Neural crest cell (in vitro differentiated cells): Measurements from ENCODE around the gene SCLT1. TPM values are rescaled to one million over a fixed set of nuclear protein-coding genes. Genes with fewer than 3 reads are reported as not detected.
"Not testable (repeated sequence)": the region's sequence is repeated elsewhere in the genome, so short reads cannot be mapped to it uniquely, and the experiment has no call there.

ENCODE experiments used
- DNase-seq: peaks from one replicate; pipeline ENCODE4 v3.0.0; 2021; ENCODE audit warnings: low read depth, mixed read lengths, low spot score
- H3K27ac Mint-ChIP-seq: one replicate; pipeline ENCODE4 v1.8.0; 2021; ENCODE audit warnings: mild to moderate bottlenecking, mixed read lengths; ENCODE audit not compliant: unreplicated experiment
- H3K27me3 Mint-ChIP-seq: 2 replicates; pipeline ENCODE4 v1.8.0; 2021; ENCODE audit warnings: low read depth, mild to moderate bottlenecking, mixed read lengths
- H3K36me3 Mint-ChIP-seq: 2 replicates; pipeline ENCODE4 v1.8.0; 2021; ENCODE audit warnings: low read depth, mild to moderate bottlenecking, mixed read lengths
- H3K4me1 Mint-ChIP-seq: 2 replicates; pipeline ENCODE4 v1.8.0; 2021; ENCODE audit warnings: mixed read lengths
- H3K4me3 Mint-ChIP-seq: one replicate; pipeline ENCODE4 v1.8.0; 2021; ENCODE audit warnings: mild to moderate bottlenecking, mixed read lengths
- H3K9me3 Mint-ChIP-seq: 2 replicates; pipeline ENCODE4 v1.8.0; 2021; ENCODE audit warnings: mixed read lengths
- CTCF ChIP-seq: fragments of 200-600 bp; sonication (generic); conservative IDR thresholded peaks from 2 replicates; pipeline ENCODE4 v1.5.0; 2021; ENCODE audit warnings: antibody characterized with exemption, mild to moderate bottlenecking
- total RNA-seq: library from RNA; stranded (reverse); gene quantifications from 2 replicates; pipeline ENCODE4 v1.2.1, GENCODE V29; 2021

Gene SCLT1
- total RNA-seq, 1 donor from 2014 or later = 22.7 TPM

- Mint-ChIP-seq H3K9me3 (peaks cover 35% of the 10 kb centered on the region), H3K27me3 (no peaks in the 10 kb centered on the region), H3K36me3 (peaks cover 72% of the 10 kb centered on the region), H3K27ac (no peak overlapping the region), H3K4me1 (no peaks in the 10 kb centered on the region), H3K4me3 (no peak overlapping the region)
- DNase-seq = no peak
- TF ChIP-seq CTCF = no peak
Measured at GRCh38 chr4:129077326-129077725, 16.0 kb downstream of the SCLT1 start.

GRCh38 chr4:129069537-129069936, 23.8 kb downstream of the SCLT1 start:
- H3K4me3 Mint-ChIP-seq, H3K27me3 Mint-ChIP-seq, H3K27ac Mint-ChIP-seq, H3K4me1 Mint-ChIP-seq, DNase-seq: not testable (repeated sequence)
- Mint-ChIP-seq H3K36me3 (peaks cover 62% of the 10 kb centered on the region), H3K9me3 (peaks cover 46% of the 10 kb centered on the region)

- no peak overlapping the region for H3K4me3 Mint-ChIP-seq
- no peak overlapping the region for H3K27ac Mint-ChIP-seq
- peaks cover 31% of the 10 kb centered on the region for H3K9me3 Mint-ChIP-seq
- H3K4me1 Mint-ChIP-seq = no peaks in the 10 kb centered on the region
- no peak for DNase-seq
- peaks cover 60% of the 10 kb centered on the region for H3K36me3 Mint-ChIP-seq
- no peak for TF ChIP-seq CTCF
- H3K27me3 Mint-ChIP-seq = no peaks in the 10 kb centered on the region
Measured at GRCh38 chr4:129064717-129065116, 28.6 kb downstream of the SCLT1 start.

GRCh38 chr4:129063640-129064039, 29.7 kb downstream of the SCLT1 start:
- H3K4me3 Mint-ChIP-seq = no peak overlapping the region
- H3K4me1 Mint-ChIP-seq = no peaks in the 10 kb centered on the region
- TF ChIP-seq CTCF = no peak
- DNase-seq = no peak
- no peaks in the 10 kb centered on the region for H3K27me3 Mint-ChIP-seq
- no peak overlapping the region for H3K27ac Mint-ChIP-seq
- H3K36me3 Mint-ChIP-seq = peaks cover 62% of the 10 kb centered on the region
- H3K9me3 Mint-ChIP-seq = peaks cover 31% of the 10 kb centered on the region

- Mint-ChIP-seq H3K27me3 (no peaks in the 10 kb centered on the region), H3K9me3 (peaks cover 27% of the 10 kb centered on the region), H3K36me3 (peaks cover 58% of the 10 kb centered on the region), H3K4me3 (no peak overlapping the region), H3K27ac (no peak overlapping the region), H3K4me1 (no peaks in the 10 kb centered on the region)
- no peak for DNase-seq
- no peak for TF ChIP-seq CTCF
Measured at GRCh38 chr4:129062580-129062979, 30.8 kb downstream of the SCLT1 start.

- Mint-ChIP-seq H3K4me1 (no peaks in the 10 kb centered on the region), H3K36me3 (peaks cover 80% of the 10 kb centered on the region), H3K9me3 (peaks cover 42% of the 10 kb centered on the region), H3K27me3 (no peaks in the 10 kb centered on the region), H3K4me3 (no peak overlapping the region), H3K27ac (no peak overlapping the region)
- DNase-seq = no peak
- TF ChIP-seq CTCF = no peak
Measured at GRCh38 chr4:129059028-129059427, 34.3 kb downstream of the SCLT1 start.
